LNCaP clone FGC (cell line): ENCODE data around the gene DOK3.

Source experiments
- DNase-seq: peaks from one replicate; pipeline ENCODE4 v3.0.0-alpha.2; 2011; ENCODE audit warnings: low read depth
- H3K4me3 ChIP-seq: 2 replicates; pipeline ENCODE4 v1.5.1; 2011; ENCODE audit warnings: mild to moderate bottlenecking, low read depth, low read length, control low read depth
- CTCF ChIP-seq: IDR thresholded peaks from 2 replicates; pipeline ENCODE4 v1.5.1; 2012; ENCODE audit warnings: mild to moderate bottlenecking; ENCODE audit not compliant: control insufficient read depth, insufficient read depth; ENCODE audit errors: extremely low read depth

The DOK3 gene

GRCh38 chr5:177454397-177455035, 55.1 kb downstream of the DOK3 start:
- peak; percentile 89 for TF ChIP-seq CTCF
- DNase-seq, result no peak
- peak overlapping the region; percentile 60 for H3K4me3 ChIP-seq

GRCh38 chr5:177453852-177454396, 55.7 kb downstream of the DOK3 start:
- TF ChIP-seq CTCF, result no peak
- DNase-seq, result no peak
- H3K4me3 ChIP-seq, result peak overlapping the region; percentile 60

- TF ChIP-seq CTCF, result no peak
- no peak overlapping the region for H3K4me3 ChIP-seq
- no peak for DNase-seq
These were observed 56.7 kb downstream of the DOK3 start for GRCh38 chr5:177452688-177453638.
